HEK293 (cell line): Measurements from ENCODE around the gene ZNF749.
A peak's percentile ranks its signal among the peaks of the same experiment; 100 is the strongest.

Source experiments
- CTCF ChIA-PET: fragments of 350-600 bp; formaldehyde crosslinking; extraction: SDS; loops from one replicate; lab custom pipeline; 2021; ENCODE audit warnings: antibody characterized with exemption; lab: Yijun Ruan, JAX
- POLR2A ChIA-PET: fragments of 300-600 bp; formaldehyde crosslinking; extraction: SDS; loops from one replicate; lab custom pipeline; 2020; ENCODE audit warnings: antibody characterized with exemption, inconsistent platforms; lab: Yijun Ruan, JAX
- H3K27ac ChIP-seq: fragments of 200-500 bp; sonication (Bioruptor generic); 2 replicates; pipeline ENCODE4 v1.5.1; 2014; ENCODE audit warnings: low read depth, low read length, control low read depth, inconsistent platforms; ENCODE audit errors: extremely low read depth
- H3K36me3 ChIP-seq, 2 experiments: fragments of 200-500 bp in 1 of 2; sonication (Bioruptor generic) in 1 of 2; 1 replicate in 1 of 2; 2 replicates in 1 of 2; pipeline ENCODE4 v1.5.1; 2014 to 2017; ENCODE audit warnings: inconsistent platforms in 2 of 2, low read length in 2 of 2; ENCODE audit not compliant: control insufficient read depth in 2 of 2, insufficient read depth in 1 of 2
- H3K4me1 ChIP-seq: fragments of 200-500 bp; sonication (Bioruptor generic); 2 replicates; pipeline ENCODE4 v1.5.1; 2014; ENCODE audit warnings: mild to moderate bottlenecking, low read length, inconsistent platforms; ENCODE audit not compliant: control insufficient read depth, insufficient read depth
- H3K4me3 ChIP-seq: 2 replicates; pipeline ENCODE4 v1.5.1; 2011; ENCODE audit warnings: low read depth, mild to moderate bottlenecking, control low read depth, low read length, moderate library complexity
- H3K9me3 ChIP-seq: fragments of 200-500 bp; sonication (Bioruptor generic); 2 replicates; pipeline ENCODE4 v1.5.1; 2014; ENCODE audit warnings: low read depth, low read length, inconsistent platforms; ENCODE audit not compliant: control insufficient read depth, insufficient read depth
- FEZF1 ChIP-seq: fragments of 450-650 bp; formaldehyde crosslinking; IDR thresholded peaks from 2 replicates; pipeline ENCODE4 v1.5.1; 2016; ENCODE audit warnings: missing biosample characterization, missing genetic modification characterization
- GLI4 ChIP-seq: fragments of 450-650 bp; formaldehyde crosslinking; IDR thresholded peaks from 2 replicates; pipeline ENCODE4 v1.5.1; 2016; ENCODE audit warnings: missing biosample characterization, missing genetic modification characterization
- HIC1 ChIP-seq: fragments of 450-650 bp; formaldehyde crosslinking; IDR thresholded peaks from 2 replicates; pipeline ENCODE4 v1.5.1; 2016; ENCODE audit warnings: missing biosample characterization, missing genetic modification characterization
- HOXC10 ChIP-seq: sonication (generic); formaldehyde crosslinking; IDR thresholded peaks from 2 replicates; pipeline ENCODE4 v1.8.1; 2023; ENCODE audit warnings: mild to moderate bottlenecking, missing genetic modification reagents
- IKZF3 ChIP-seq: fragments of 450-650 bp; IDR thresholded peaks from 2 replicates; pipeline ENCODE4 v1.5.0; 2018; ENCODE audit warnings: missing biosample characterization, mild to moderate bottlenecking, missing genetic modification characterization, moderate library complexity
- KLF10 ChIP-seq: fragments of 450-650 bp; IDR thresholded peaks from 2 replicates; pipeline ENCODE4 v1.5.1; 2018; ENCODE audit warnings: missing biosample characterization, mild to moderate bottlenecking, missing genetic modification characterization
- PRDM6 ChIP-seq: fragments of 450-650 bp; formaldehyde crosslinking; IDR thresholded peaks from 2 replicates; pipeline ENCODE4 v1.5.1; 2017; ENCODE audit warnings: missing biosample characterization, missing genetic modification characterization
- REST ChIP-seq: fragments of 450-650 bp; formaldehyde crosslinking; IDR thresholded peaks from 2 replicates; pipeline ENCODE4 v1.5.1; 2016; ENCODE audit warnings: missing biosample characterization, missing genetic modification characterization
- SCRT2 ChIP-seq: fragments of 450-650 bp; formaldehyde crosslinking; IDR thresholded peaks from 2 replicates; pipeline ENCODE4 v1.5.1; 2016; ENCODE audit warnings: missing biosample characterization, missing genetic modification characterization
- SETDB1 ChIP-seq: IDR thresholded peaks from one replicate; pipeline ENCODE4 v1.6.1; 2017; ENCODE audit warnings: mild to moderate bottlenecking, low read length, moderate library complexity, mixed read lengths; ENCODE audit not compliant: insufficient read length
- TRIM28 ChIP-seq: IDR thresholded peaks from 2 replicates; pipeline ENCODE4 v1.6.1; 2011; ENCODE audit warnings: low read length, control low read depth, borderline replicate concordance
- ZBTB44 ChIP-seq: fragments of 450-650 bp; IDR thresholded peaks from 2 replicates; pipeline ENCODE4 v1.5.1; 2018; ENCODE audit warnings: missing biosample characterization, mild to moderate bottlenecking, missing genetic modification characterization
- ZFP37 ChIP-seq: fragments of 450-650 bp; formaldehyde crosslinking; IDR thresholded peaks from 2 replicates; pipeline ENCODE4 v1.5.1; 2016; ENCODE audit warnings: missing biosample characterization, missing genetic modification characterization
- ZNF16 ChIP-seq: fragments of 450-650 bp; formaldehyde crosslinking; IDR thresholded peaks from 2 replicates; pipeline ENCODE4 v1.5.1; 2016; ENCODE audit warnings: low read depth, missing biosample characterization, missing genetic modification characterization
- ZNF211 ChIP-seq: fragments of 450-650 bp; formaldehyde crosslinking; IDR thresholded peaks from 2 replicates; pipeline ENCODE4 v1.5.1; 2016; ENCODE audit warnings: low read depth, missing biosample characterization, missing genetic modification characterization
- ZNF654 ChIP-seq: fragments of 450-650 bp; formaldehyde crosslinking; IDR thresholded peaks from 2 replicates; pipeline ENCODE4 v1.5.1; 2016; ENCODE audit warnings: low read depth, missing biosample characterization, missing genetic modification characterization
- ZNF785 ChIP-seq: fragments of 450-650 bp; formaldehyde crosslinking; IDR thresholded peaks from 2 replicates; pipeline ENCODE4 v1.5.1; 2016; ENCODE audit warnings: missing biosample characterization, missing genetic modification characterization
- ZSCAN18 ChIP-seq: fragments of 450-650 bp; formaldehyde crosslinking; IDR thresholded peaks from 2 replicates; pipeline ENCODE4 v1.5.1; 2016; ENCODE audit warnings: missing biosample characterization, missing genetic modification characterization

The ZNF749 gene

GRCh38 chr19:57452307-57452706 is 17.2 kb downstream of the ZNF749 start:
- Histone ChIP-seq H3K9me3 (no peaks in the 10 kb centered on the region; the same call in 1 of the 2 replicates), H3K4me1 (no peaks in the 10 kb centered on the region), H3K27ac (no peak overlapping the region), H3K4me3 (no peak overlapping the region), H3K36me3 (peaks cover 0 to 8% of the 10 kb centered on the region in 2 experiments; a peak in 2 of 3 replicates)
- TF ChIP-seq ZSCAN18 (tag by site-specific recombination) (no peak), SCRT2 (tag by site-specific recombination) (no peak), IKZF3 (tag by site-specific recombination) (no peak), GLI4 (tag by site-specific recombination) (no peak), ZNF211 (tag by site-specific recombination) (no peak)
- POLR2A ChIA-PET = no interaction called here
- CTCF ChIA-PET = no interaction called here

- ChIA-PET CTCF (interaction anchor here (0.6 to 2.2 kb wide), 15 partner anchors 11 to 798 kb away, joined by 3 to 6 read pairs (median 4); partner anchors contain the start of genes ZNF329, ZNF586 and ZNF772), POLR2A (interaction anchor here (0.8 to 1.0 kb wide), 2 partner anchors 199 to 693 kb away, joined by 3 read pairs; no protein-coding TSS in a partner anchor)
- H3K4me1 ChIP-seq = no peaks in the 10 kb centered on the region
- no peak overlapping the region for H3K4me3 ChIP-seq
- no peak overlapping the region for H3K27ac ChIP-seq
- peaks cover 15% of the 10 kb centered on the region for H3K9me3 ChIP-seq
- H3K36me3 ChIP-seq = peaks cover 0 to 19% of the 10 kb centered on the region in 2 experiments; a peak in 2 of 3 replicates
- TF ChIP-seq ZBTB44 (tag by site-specific recombination) = no peak
- peak; percentile 38 for TF ChIP-seq ZNF654 (tag by site-specific recombination)
- no peak for TF ChIP-seq FEZF1 (tag by site-specific recombination)
- TF ChIP-seq SETDB1 = peak; percentile 34
- TF ChIP-seq TRIM28 = peak; percentile 33; the same call in 1 of the 2 replicates
Observed at GRCh38 chr19:57465680-57466381, 30.7 kb downstream of the ZNF749 start.

GRCh38 chr19:57466489-57466888 is 31.4 kb downstream of the ZNF749 start:
- CTCF ChIA-PET = interaction anchor here (1.3 kb wide), 1 partner anchor 11 kb away, joined by 3 read pairs; the partner anchor contains the start of gene ZNF772
- TF ChIP-seq PRDM6 (tag by site-specific recombination) (no peak), ZNF785 (tag by site-specific recombination) (no peak), HIC1 (tag by site-specific recombination) (no peak), ZNF16 (tag by site-specific recombination) (no peak), HOXC10 (CRISPR knock-in tag) (no peak), KLF10 (tag by site-specific recombination) (no peak), REST (no peak), ZFP37 (tag by site-specific recombination) (no peak)

More at GRCh38 chr19:57466489-57466888, 31.4 kb downstream of the ZNF749 start:
- H3K4me1 ChIP-seq = no peaks in the 10 kb centered on the region
- peaks cover 0 to 21% of the 10 kb centered on the region in 2 experiments; a peak in 2 of 3 replicates for H3K36me3 ChIP-seq
- no peak overlapping the region for H3K4me3 ChIP-seq
- H3K27ac ChIP-seq = no peak overlapping the region
- H3K9me3 ChIP-seq = peaks cover 19% of the 10 kb centered on the region
- POLR2A ChIA-PET = no interaction called here
